Chondrocyte (in vitro differentiated cells): Measurements from ENCODE around the gene ZNF207. TPM values are rescaled to one million over a fixed set of nuclear protein-coding genes. Genes with fewer than 3 reads are reported as not detected.

Source experiments
- DNase-seq: peaks from one replicate; pipeline ENCODE4 v3.0.0; 2021; ENCODE audit warnings: mixed read lengths, low spot score
- H3K27ac Mint-ChIP-seq: one replicate; pipeline ENCODE4 v1.8.0; 2021; ENCODE audit warnings: mild to moderate bottlenecking, moderate library complexity, mixed read lengths; ENCODE audit not compliant: unreplicated experiment
- H3K27me3 Mint-ChIP-seq: 2 replicates; pipeline ENCODE4 v1.8.0; 2021; ENCODE audit warnings: low read depth, mixed read lengths
- H3K36me3 Mint-ChIP-seq: 2 replicates; pipeline ENCODE4 v1.8.0; 2021; ENCODE audit warnings: low read depth, mixed read lengths
- H3K4me1 Mint-ChIP-seq: 2 replicates; pipeline ENCODE4 v1.8.0; 2021; ENCODE audit warnings: low read depth, mild to moderate bottlenecking, mixed read lengths
- H3K4me3 Mint-ChIP-seq: one replicate; pipeline ENCODE4 v1.8.0; 2021; ENCODE audit warnings: mild to moderate bottlenecking, moderate library complexity, mixed read lengths; ENCODE audit not compliant: unreplicated experiment
- H3K9me3 Mint-ChIP-seq: 2 replicates; pipeline ENCODE4 v1.8.0; 2021; ENCODE audit warnings: low read depth, mixed read lengths
- CTCF ChIP-seq: fragments of 200-600 bp; sonication (generic); IDR thresholded peaks from 2 replicates; pipeline ENCODE4 v1.5.0; 2021; ENCODE audit warnings: antibody characterized with exemption, mild to moderate bottlenecking, moderate library complexity
- total RNA-seq: library from RNA; stranded (reverse); gene quantifications from 3 replicates; pipeline ENCODE4 v1.2.1, GENCODE V29; 2021

The ZNF207 gene
- total RNA-seq, 1 donor from 2014 or later, result 107 TPM

GRCh38 chr17:32323811-32324491, 26.0 kb upstream of the ZNF207 start:
- H3K9me3 Mint-ChIP-seq, result no peaks in the 10 kb centered on the region
- no peaks in the 10 kb centered on the region for H3K4me1 Mint-ChIP-seq
- no peaks in the 10 kb centered on the region for H3K36me3 Mint-ChIP-seq
- TF ChIP-seq CTCF, result no peak
- H3K27ac Mint-ChIP-seq, result no peak overlapping the region
- no peak overlapping the region for H3K4me3 Mint-ChIP-seq
- no peaks in the 10 kb centered on the region for H3K27me3 Mint-ChIP-seq
- no peak for DNase-seq

- H3K9me3 Mint-ChIP-seq, result no peaks in the 10 kb centered on the region
- no peak for TF ChIP-seq CTCF
- no peak overlapping the region for H3K4me3 Mint-ChIP-seq
- H3K36me3 Mint-ChIP-seq, result no peaks in the 10 kb centered on the region
- no peaks in the 10 kb centered on the region for H3K4me1 Mint-ChIP-seq
- H3K27me3 Mint-ChIP-seq, result no peaks in the 10 kb centered on the region
- DNase-seq, result no peak
- H3K27ac Mint-ChIP-seq, result no peak overlapping the region
These were observed 22.0 kb upstream of the ZNF207 start for GRCh38 chr17:32327911-32328310.

GRCh38 chr17:32330147-32330546, 19.8 kb upstream of the ZNF207 start:
- Mint-ChIP-seq H3K4me1 (peaks cover 2% of the 10 kb centered on the region), H3K36me3 (peaks cover 5% of the 10 kb centered on the region), H3K27ac (no peak overlapping the region), H3K9me3 (no peaks in the 10 kb centered on the region), H3K27me3 (no peaks in the 10 kb centered on the region), H3K4me3 (no peak overlapping the region)
- DNase-seq, result no peak
- no peak for TF ChIP-seq CTCF

- H3K27ac Mint-ChIP-seq, result no peak overlapping the region
- no peak for TF ChIP-seq CTCF
- no peak for DNase-seq
- H3K36me3 Mint-ChIP-seq, result peaks cover 5% of the 10 kb centered on the region
- no peaks in the 10 kb centered on the region for H3K27me3 Mint-ChIP-seq
- no peaks in the 10 kb centered on the region for H3K9me3 Mint-ChIP-seq
- peaks cover 11% of the 10 kb centered on the region for H3K4me1 Mint-ChIP-seq
- H3K4me3 Mint-ChIP-seq, result no peak overlapping the region
These were observed 18.5 kb upstream of the ZNF207 start for GRCh38 chr17:32331243-32332040.

GRCh38 chr17:32333187-32333586, 16.8 kb upstream of the ZNF207 start:
- no peak for DNase-seq
- H3K27ac Mint-ChIP-seq, result no peak overlapping the region
- peaks cover 9% of the 10 kb centered on the region for H3K36me3 Mint-ChIP-seq
- no peaks in the 10 kb centered on the region for H3K27me3 Mint-ChIP-seq
- no peak for TF ChIP-seq CTCF
- no peak overlapping the region for H3K4me3 Mint-ChIP-seq
- peaks cover 11% of the 10 kb centered on the region for H3K4me1 Mint-ChIP-seq
- H3K9me3 Mint-ChIP-seq, result no peaks in the 10 kb centered on the region
